ENCODE results near the gene COL1A2.

Gene COL1A2

DNA sequence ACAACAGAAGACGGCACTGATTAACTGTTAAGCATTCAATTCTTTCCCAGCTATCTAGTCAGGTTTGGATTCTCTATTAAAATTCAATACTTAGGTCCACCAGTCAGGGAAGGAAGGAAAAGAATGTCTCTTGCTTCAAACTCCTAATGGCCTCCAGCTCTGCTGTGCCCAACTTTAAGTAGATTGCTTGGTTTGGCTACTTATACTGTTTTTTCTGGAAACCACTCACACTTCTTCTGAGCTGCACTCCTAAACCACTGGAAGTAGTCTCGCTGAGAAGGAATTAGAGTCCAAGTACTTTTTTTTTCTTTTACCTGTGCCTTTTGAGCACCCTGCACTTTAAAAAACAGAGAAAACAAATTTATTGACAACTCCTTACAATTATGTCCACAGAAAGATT lies 26.7 kb upstream of the COL1A2 start:
- H3K27ac ChIP-seq: no peak overlapping the region
- no peak for TF ChIP-seq ZFX (IDR thresholded peaks at IDR 0.05)
- TF ChIP-seq, protein P1, sequence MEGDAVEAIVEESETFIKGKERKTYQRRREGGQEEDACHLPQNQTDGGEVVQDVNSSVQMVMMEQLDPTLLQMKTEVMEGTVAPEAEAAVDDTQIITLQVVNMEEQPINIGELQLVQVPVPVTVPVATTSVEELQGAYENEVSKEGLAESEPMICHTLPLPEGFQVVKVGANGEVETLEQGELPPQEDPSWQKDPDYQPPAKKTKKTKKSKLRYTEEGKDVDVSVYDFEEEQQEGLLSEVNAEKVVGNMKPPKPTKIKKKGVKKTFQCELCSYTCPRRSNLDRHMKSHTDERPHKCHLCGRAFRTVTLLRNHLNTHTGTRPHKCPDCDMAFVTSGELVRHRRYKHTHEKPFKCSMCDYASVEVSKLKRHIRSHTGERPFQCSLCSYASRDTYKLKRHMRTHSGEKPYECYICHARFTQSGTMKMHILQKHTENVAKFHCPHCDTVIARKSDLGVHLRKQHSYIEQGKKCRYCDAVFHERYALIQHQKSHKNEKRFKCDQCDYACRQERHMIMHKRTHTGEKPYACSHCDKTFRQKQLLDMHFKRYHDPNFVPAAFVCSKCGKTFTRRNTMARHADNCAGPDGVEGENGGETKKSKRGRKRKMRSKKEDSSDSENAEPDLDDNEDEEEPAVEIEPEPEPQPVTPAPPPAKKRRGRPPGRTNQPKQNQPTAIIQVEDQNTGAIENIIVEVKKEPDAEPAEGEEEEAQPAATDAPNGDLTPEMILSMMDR (conservative IDR thresholded peaks at IDR 0.05): no peak

DNA sequence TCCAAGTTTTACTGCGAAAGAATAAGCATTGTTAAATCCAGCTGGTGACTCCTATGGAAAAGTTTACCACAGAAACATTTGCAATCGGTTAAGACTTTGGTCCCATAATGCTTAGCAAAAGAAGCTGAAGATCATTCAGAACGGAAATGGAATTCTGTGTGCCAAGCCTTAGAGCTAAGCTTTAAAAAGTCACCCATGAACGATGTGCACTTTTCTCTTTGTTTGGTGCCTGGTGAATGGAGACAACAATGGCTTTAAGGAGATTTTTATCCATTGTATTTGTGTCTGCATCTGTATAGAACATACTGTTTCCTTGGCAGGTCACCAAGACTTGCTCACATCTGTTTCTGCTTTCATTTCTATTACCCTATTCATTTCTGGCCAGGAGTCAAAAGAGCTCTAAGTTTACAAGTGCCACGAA lies 26.3 kb upstream of the COL1A2 start:
- H3K27ac ChIP-seq: no peak overlapping the region
- TF ChIP-seq, protein P1 (conservative IDR thresholded peaks at IDR 0.05): no peak
- no peak for TF ChIP-seq ZFX (IDR thresholded peaks at IDR 0.05)

DNA sequence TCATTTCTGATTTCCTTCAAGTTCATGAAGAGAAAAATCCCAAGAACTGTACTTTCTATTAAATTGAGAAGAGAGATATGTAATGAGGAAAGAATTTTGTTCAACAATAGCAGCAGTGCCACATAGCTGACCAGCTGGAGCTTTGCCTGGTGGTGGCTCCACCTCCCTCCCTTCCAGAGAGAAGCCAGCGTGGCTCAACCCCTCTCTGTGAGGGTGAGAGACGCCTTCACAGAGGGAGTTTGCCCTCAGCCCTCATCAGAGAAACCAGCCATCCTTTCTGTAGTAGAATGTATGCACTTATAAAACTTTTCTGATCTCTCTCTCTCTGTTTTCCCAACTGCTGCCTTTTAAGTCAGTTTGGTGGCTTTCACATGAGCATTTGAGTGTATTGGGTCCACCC lies 20.5 kb upstream of the COL1A2 start:
- H3K27ac ChIP-seq: no peak overlapping the region
- TF ChIP-seq ZFX (IDR thresholded peaks at IDR 0.05): no peak
- TF ChIP-seq, protein P1 (conservative IDR thresholded peaks at IDR 0.05): no peak

DNA sequence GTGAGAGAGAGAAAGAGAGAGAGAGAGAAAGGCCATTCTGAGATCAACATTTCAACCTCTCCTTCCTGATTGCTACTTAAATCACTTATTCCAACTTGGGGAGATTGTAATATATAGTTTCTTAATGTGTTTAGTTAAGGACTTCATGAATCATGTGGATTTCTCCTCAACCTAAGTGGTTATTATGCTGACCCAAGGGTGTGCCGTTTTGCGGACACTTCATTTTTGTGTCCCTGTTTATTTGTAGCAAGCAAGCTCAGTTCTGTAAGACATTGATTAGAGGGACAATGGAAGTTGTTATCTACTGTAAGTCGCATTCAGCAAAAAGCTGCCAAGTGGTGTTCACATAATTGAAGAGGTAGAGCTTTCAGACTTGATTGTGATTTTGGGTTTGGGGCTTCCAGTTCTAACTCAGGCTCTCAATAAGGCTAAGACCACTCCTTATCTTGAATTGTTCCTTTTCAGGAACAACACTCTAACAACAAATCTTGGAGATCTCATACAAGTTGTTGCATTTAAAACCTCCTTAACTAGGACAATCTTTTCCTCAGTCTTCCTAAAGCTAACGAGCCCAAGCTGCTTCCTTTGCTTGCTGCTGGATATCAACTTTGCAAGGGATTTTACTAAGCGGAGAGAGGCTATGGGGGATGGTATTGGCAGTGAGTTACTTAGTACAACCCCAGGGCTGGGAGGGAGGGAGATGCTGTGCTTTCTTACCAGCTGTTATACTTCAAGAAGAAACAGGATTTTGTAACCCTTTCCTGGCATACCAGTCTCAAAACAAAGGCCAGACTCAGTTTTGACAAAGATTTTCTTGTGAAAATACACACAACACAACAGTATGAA lies 19.8 kb upstream of the COL1A2 start:
- TF ChIP-seq, protein P1 (conservative IDR thresholded peaks at IDR 0.05): no peak
- TF ChIP-seq ZFX (IDR thresholded peaks at IDR 0.05): no peak
- no peak overlapping the region for H3K27ac ChIP-seq

DNA sequence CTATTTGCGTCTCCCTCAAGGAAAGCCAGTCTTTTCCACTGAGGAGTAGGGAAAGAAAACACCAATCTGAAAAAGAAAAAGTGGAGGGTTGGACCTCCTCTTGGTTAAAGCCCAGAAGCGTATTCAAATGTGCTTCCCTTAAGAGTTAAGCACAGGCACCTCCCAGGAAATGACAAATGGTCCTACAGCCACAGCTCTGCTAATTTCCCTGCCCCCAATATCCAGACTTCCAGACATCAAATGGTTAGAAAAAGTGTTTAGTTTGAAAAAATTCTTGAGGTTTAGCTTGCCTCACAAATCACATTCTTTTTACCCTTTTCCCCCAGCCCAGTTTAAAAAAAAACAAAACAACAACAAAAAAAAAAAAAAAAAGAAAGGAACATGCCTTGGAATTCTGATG lies 19.0 kb upstream of the COL1A2 start:
- no peak overlapping the region for H3K27ac ChIP-seq
- TF ChIP-seq, protein P1 (conservative IDR thresholded peaks at IDR 0.05): no peak
- no peak for TF ChIP-seq ZFX (IDR thresholded peaks at IDR 0.05)

DNA sequence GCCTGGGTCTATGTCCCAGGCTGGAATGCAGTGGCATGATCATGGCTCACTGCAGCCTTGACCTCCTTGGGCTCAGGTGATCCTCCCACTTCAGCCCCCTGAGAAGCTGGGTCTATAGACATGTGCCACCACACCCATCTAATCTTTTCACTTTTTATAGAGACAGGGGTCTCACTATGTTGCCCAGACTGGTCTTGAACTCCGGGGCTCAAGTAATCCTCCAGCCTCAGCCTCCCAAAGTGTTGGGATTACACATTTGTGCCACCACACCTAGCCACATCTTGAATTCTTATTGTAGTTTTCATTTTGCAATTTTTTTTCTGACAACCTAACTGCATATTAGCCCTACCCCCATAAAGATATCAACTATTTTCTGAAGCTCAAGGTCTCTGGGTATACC lies 18.4 kb upstream of the COL1A2 start:
- no peak overlapping the region for H3K27ac ChIP-seq
- TF ChIP-seq, protein P1 (conservative IDR thresholded peaks at IDR 0.05): no peak
- no peak for TF ChIP-seq ZFX (IDR thresholded peaks at IDR 0.05)

DNA sequence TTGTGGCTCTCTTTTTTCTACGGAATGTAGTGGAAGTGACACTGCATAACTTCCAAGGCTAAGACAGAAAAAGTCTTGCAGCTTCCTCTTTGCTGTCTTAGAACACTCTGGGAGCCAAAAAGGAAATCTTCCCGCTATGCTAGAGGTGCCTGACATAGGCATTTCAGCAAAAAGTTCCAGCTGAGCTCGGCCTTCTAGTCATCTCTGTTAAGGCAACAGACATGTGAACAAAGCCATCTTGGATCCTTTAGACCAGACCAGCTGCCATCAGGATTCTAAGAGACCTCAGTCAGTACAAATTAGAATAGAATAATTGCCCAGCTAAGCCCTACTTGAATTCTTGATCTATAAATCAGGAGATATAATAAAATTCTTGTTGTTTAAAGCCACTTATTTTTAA lies 16.3 kb upstream of the COL1A2 start:
- no peak for TF ChIP-seq ZFX (IDR thresholded peaks at IDR 0.05)
- no peak overlapping the region for H3K27ac ChIP-seq

DNA sequence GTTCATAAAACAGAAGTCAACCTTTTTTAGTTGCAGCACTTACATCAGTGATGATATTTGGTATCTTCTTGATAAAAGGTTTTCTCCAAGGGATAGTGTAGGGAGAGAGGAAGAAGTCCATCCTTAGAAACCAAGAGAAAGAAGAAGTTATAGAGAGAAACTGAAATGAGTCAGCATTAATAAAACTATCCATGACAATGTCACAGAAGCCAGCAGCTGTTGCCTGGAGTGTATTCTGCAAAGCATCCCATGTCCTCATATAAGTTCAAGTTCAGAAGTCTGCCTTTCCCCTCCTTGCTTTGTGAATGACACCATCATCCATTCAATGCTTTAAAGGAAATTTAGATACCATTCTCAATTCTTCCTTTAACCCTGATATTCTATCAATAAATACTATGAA lies 14.4 kb upstream of the COL1A2 start:
- TF ChIP-seq, protein P1 (conservative IDR thresholded peaks at IDR 0.05): no peak
- TF ChIP-seq ZFX (IDR thresholded peaks at IDR 0.05): no peak
- H3K27ac ChIP-seq: no peak overlapping the region
